PC-3 (cell line): Measurements from ENCODE around the gene FBXO15.

Experiments used
- EZH2 ChIP-seq: fragments of 300-600 bp; sonication (generic); IDR thresholded peaks from one replicate; pipeline ENCODE4 v1.6.1; 2017; ENCODE audit warnings: antibody characterized with exemption, mild to moderate bottlenecking, low read length; ENCODE audit not compliant: unreplicated experiment
- EZH2phosphoT487 ChIP-seq: fragments of 300-600 bp; sonication (generic); IDR thresholded peaks from 2 replicates; pipeline ENCODE4 v1.6.1; 2018; ENCODE audit warnings: mild to moderate bottlenecking, antibody characterized with exemption, low read length, borderline replicate concordance
- TF ChIP-seq, protein P1 (sequence below): fragments of 300-600 bp; sonication (generic); conservative IDR thresholded peaks from 2 replicates; pipeline ENCODE4 v1.5.1; 2017; ENCODE audit warnings: antibody characterized with exemption, low read depth, mild to moderate bottlenecking, low read length

DNA sequence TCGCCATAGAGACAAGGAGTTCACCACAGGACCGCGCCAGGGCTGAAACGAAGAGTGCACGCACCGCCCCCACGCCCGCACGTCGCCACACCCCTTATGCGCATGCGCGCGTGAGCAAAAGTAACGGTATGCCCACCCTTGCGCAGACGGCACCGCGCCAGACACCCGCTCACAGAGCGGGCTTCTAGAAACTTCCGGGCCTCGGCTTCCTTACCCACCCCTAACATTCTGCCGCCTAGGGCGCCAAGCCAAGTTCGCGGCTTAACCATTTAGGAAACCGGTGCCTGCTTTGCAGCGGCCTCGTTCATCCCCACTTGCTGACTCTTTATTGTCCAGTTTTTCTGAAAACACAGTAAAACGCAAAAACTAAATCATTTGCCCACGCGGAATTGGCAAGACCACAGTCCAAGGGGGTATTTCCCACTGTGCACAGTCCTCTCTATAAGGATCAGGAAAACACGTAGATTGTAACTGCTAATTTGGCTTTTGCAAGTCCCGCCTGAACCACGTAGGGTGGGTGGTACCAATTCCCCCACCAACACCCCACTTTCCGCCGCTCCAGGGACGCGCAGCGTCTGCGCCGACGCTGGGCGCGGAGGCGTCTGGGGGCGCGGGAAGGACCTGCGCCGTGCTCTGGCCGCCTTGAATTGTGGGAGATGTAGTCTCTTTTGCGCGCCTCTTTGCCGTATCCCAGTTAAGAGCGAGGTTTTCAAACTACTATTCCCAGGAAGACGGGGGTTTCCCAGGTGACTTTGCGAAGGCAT, at the start of gene FBXO15, which contains the start of gene TIMM21:
- TF ChIP-seq, protein P1, sequence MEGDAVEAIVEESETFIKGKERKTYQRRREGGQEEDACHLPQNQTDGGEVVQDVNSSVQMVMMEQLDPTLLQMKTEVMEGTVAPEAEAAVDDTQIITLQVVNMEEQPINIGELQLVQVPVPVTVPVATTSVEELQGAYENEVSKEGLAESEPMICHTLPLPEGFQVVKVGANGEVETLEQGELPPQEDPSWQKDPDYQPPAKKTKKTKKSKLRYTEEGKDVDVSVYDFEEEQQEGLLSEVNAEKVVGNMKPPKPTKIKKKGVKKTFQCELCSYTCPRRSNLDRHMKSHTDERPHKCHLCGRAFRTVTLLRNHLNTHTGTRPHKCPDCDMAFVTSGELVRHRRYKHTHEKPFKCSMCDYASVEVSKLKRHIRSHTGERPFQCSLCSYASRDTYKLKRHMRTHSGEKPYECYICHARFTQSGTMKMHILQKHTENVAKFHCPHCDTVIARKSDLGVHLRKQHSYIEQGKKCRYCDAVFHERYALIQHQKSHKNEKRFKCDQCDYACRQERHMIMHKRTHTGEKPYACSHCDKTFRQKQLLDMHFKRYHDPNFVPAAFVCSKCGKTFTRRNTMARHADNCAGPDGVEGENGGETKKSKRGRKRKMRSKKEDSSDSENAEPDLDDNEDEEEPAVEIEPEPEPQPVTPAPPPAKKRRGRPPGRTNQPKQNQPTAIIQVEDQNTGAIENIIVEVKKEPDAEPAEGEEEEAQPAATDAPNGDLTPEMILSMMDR = no peak
- TF ChIP-seq EZH2 = no peak
- TF ChIP-seq EZH2phosphoT487 = no peak
